Ramos (cell line): ENCODE data around the gene GAL3ST2.

Experiments used
- in situ Hi-C: fragments of 300-500 bp; cut with MboI; formaldehyde crosslinking; loops from one replicate; pipeline ENCODE4 v1.14.3; 2022; ENCODE audit warnings: low sequenced_read_pairs; ENCODE audit not compliant: unreplicated experiment

Gene GAL3ST2

GRCh38 chr2:241764275-241765241 is 12.1 kb upstream of the GAL3ST2 start:
- in situ Hi-C loops: no loop called here

DNA sequence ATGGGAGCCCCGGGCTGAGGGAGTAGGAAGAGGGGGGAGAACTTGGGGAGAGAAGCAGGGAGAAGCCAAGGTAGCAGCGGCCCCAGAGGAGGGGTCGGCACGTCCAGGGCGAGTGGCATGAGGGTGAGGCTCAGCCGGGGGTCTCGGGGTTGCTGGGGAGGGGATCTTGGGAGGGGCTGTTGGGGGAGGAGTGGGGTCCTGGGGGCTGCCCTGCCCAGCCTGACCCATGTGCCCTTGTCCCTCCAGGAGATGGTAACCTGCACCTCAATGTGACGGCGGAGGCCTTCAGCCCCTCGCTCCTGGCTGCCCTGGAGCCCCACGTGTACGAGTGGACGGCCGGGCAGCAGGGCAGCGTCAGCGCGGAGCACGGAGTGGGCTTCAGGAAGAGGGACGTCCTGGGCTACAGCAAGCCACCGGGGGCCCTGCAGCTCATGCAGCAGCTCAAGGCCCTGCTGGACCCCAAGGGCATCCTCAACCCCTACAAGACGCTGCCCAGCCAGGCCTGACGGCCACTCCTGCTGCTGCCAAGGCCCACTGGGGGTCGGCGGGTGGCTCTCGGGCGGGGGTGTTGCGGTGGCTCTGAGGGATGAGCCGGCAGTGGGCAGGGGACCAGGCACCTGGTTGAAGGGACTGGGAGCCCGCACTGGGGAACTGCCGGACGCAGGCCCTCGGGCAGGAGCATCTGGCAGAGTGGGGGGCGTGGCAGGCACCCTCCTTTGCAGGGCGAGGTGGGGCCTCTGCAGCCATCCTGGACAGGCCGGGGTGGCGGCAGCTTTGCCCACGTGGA is 9.0 kb upstream of the GAL3ST2 start:
- in situ Hi-C loops: no loop called here

GRCh38 chr2:241768251-241768711 is 8.3 kb upstream of the GAL3ST2 start:
- in situ Hi-C loops: no loop called here

GRCh38 chr2:241768850-241769249 is 7.8 kb upstream of the GAL3ST2 start:
- in situ Hi-C loops: no loop called here

- in situ Hi-C loops: no loop called here
Measured at GRCh38 chr2:241769819-241770184, 6.8 kb upstream of the GAL3ST2 start.

DNA sequence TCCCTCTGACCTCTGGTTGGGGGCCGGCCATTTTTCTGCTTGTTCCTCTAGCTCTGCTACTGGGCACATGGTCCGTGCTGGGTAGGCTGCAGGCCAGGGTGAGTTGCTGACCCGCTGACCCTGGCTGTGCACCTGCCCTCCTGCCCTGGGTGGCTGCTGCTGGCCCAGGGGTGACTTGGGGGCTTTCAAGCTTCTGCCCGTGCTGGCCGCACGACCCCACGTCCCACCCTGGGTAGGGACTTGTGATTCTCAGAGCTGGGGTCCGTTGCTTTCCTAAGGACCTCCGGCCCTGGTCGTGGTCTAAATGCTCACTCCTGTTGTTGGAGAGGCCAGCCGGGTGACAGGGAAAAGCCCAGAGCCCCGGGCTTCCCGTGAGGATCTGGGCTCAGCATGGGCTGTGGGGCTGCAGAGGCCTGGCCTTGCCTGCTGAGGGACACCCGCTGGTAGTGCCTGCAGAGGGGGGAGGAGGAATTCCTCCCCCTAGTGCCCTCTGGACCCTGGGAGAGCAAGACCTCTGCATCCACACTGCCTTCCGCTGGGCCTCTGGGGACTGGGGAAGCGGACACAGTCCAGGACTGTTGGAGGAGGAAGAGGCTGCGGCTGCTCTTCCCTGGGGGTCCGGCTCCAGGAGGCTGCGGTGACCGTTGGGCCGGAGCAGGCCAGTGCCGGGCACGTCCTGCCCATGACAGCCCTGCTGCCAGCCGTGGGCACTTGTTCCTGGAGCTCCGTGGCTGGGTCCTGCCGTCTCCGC is 6.3 kb upstream of the GAL3ST2 start:
- in situ Hi-C loops: no loop called here

DNA sequence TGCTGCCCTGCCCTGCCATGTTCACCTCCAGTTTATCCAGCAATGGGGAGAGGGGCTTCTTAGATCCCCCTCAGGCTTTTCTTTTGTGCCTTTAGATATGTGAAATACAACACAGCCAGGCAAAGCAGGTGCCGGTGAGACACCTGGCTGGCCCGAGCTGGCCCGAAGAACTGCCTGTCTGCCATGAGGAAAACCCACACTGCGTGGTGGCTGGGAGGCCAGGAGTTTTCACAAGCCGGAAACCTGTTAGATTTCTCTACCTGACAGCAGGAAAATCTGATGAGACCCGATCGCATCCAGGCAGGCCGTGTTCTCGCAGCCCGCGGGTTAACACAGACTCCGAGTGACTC is 5.7 kb upstream of the GAL3ST2 start:
- in situ Hi-C loops: no loop called here

DNA sequence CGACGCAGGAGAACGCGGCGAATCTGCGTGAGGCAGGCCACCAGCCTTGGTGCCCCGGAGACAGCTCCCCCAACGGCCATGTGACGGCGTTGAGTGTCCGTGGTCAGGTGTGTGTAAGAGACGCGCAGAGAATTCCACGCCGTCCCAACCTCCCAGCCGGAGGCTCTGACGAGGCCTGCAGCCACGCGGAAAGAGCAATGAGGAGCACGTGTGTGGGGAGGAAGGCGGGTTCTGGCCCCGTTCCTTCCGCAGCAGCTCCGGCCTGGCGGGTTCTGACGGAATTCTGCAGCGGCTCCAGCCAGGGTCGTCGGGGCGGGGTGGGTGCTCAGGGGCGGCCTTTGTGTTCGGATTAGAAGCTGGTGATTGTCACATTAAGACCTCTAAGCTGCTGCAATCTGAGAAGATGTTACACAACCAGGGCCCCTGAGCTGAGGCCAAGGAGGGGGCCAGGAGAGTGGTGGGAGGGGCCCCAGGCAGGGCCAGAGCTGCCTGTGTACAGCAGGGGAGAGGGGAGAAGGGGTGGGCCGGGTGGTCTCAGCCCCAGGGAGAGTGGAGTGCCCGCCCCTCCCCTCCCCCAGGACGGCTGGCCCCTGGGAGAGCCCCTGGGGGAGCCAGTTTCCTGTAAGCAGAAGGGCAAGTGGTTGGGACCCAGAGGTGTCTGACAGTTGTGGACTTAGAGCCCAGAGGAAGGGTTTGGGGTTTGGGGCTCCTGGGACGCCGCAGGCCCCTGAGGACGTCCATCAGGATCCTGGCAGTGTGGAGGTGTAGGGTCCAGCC is 5.1 kb upstream of the GAL3ST2 start:
- in situ Hi-C loops: no loop called here

- in situ Hi-C loops: no loop called here
Measured at GRCh38 chr2:241772063-241772499, 4.5 kb upstream of the GAL3ST2 start.

DNA sequence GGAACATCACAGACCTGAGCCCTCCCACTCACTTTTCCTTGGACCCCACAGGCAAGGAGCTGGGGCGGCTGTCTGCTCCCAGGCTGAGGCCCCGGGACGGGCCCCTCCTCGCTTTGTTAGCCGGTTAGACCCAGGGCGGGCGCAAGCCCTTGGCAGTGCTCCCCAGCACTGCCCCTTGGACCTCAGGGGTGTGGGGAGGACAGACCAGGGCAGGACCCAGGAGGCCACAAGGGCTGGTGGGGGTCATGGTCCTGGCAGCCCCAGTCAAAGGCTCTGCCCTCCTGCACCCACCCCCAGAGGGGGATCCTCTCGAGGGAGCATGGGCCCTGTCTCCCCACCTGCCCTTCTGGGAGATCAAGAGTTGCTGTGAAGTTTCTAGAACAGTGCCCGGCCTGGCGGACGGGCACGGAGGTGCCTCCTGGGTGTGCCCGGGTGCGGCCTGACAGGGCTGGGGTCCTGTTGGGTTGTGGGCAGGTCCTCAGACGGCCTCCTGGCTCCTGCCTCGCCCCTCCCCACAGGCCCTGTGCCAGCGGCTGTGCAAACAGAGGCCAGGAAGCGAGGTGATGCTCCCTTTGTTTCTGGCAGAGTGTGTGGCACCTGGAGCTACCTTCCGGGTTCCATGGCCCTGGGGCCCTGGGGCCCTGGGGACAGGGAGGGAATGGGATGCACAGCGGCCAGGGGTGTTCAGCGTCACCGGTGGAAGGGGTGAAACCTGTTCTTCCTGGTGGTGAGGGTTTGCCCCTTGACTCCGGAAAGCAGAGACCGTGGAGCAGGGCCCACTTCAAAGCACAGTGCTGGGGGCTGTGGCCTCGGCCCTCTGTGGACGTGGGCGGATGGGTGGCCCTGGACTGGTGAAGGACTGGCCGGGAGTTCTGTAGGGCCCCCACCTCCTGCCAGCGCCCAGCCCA is 2.9 kb upstream of the GAL3ST2 start:
- in situ Hi-C loops: no loop called here

GRCh38 chr2:241774419-241775222 is 2.0 kb upstream of the GAL3ST2 start:
- in situ Hi-C loops: no loop called here

DNA sequence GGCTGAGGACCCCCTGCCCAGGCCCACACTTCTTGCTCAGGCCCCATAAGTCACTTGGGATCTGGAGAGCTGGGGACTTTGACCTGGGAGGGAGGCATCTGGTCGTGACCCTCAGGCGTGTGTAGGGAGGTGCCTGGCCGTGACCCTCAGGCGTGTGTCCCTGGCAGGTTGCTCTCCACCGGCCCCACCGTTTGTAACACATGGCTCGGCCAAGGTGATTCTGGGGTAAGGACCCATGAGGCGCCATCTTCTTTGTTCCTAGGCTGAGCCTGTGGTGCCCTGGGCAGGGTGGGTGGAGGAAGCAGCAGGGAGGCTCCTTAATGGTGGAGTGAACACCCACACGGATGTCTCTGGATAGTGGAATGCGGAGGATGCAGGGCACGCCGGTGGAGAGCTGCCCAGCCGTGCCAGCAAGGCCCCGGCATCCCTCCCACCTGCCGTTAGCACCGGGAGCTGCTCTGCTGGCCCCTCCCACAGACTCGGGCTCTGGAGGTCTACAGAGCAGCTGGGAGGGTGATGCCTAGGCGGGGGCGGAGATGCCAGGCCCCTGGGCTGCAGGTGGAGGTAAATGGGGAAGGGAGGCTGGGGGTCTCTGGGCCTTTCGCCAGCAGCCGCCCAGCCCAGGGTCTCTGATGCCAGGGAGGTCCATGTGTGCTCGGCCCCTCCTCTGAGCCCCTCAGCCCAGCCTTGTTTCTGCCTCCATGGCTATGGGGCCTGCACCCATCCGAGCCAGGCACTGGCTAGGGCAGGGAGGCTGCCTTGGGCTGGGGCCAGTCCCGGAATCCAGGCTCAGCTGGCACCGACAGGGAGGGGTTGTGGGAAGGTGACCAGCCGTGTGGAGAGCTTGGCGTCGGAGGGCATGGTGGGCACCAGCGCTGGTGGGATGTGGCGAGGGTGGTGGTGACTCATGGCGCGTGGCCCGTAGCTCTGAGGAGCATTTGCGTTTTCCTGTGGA is 1.1 kb upstream of the GAL3ST2 start:
- in situ Hi-C loops: no loop called here

DNA sequence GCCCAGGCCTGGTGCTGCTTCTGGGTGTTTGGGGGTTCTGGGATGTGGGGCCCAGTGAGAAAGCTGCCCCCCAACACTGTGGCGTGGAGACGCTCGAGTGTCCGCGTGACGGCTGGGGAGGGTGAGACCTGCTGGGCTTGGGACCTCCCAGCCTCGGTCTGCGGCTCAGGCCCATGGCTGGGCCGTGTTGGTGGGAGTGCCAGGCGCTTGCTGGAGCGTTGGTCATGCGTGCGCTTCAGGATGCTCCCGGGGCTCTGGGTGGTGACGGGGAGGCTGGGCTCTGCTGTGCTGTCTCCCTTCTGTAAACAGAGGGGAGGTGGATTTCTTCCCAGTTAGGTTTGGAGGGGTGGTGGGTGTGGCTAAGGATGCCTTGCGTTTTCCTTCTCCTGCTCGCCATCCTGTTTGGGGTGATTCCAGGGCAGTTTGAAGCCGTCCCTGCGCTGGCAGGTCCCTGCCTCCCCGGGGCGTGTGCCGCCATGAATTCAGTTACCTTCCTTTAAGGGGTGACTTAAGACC is 606 bp downstream of the GAL3ST2 start:
- in situ Hi-C loops: no loop called here

DNA sequence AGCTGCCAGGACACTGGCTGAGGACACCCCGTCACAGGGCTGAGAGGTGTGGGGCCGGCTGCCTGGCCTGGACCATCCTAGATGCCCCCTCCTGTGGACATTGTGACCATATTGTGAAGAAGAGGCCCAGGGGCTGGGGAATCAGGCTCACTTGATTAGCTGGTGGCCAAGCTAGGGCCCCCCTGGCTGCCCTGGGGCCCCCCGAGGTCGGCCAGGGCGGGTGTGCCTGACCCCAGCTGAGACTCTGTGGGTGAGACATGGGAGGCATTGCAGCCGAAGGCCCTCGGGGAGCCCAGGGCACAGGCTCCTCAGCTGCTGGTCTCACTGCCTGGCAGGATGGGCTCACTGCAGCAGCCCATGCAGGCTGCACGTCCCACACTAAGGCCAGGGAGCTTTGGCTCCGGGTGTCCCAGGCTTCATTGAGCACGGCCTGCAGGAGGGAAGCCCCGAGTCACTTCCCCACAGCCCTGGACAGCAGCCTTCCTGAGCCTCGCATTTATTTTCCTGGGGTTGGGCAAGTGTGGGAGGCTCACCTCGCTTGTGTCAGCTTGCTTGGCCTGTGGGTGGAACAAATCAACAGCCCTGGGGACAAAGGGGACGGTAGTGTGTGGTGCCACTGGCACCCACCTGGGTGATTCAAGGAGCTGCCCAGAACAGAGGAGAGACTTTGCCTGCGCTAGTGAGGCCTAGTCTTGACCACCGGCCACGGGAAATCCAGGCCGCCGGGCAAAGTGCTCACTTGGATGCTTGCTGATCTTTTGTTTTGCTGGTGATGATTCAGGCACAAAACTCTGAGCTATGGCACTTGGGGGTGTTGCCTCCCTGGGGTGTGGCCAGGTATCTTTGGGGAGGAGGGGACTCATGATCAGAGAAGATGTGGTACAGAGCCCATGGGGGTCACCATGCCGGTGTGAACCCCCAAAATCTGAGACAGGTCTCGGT is 1.3 kb downstream of the GAL3ST2 start:
- in situ Hi-C loops: no loop called here

DNA sequence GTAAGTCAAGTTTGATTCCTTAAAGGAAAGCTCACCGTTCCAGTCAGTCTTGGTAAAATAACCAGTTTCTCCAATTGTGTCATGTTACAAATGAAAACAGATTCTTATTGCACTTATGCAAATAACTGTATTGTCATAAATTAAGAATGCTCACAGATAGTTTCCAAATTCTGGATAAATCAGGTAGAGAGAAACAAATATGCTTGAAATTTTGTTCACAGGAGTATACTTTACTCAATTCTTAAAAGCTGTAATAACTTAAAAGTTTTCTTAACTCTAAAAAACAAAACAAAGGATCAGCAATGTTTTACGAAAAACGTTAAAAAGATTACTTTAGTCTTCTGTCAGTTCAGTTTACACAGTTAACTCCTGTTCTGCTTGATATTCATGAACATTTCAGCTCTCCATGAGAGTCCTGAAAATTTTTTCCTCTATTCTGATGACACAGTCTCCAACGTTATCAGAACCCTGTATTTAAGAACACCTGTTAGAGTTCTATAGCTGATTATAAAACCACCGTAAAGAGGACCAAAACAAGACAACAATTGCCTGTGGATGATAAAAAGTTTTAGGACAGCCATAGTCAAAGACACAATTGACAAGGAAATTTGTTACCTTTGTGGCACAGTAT is 4.4 kb downstream of the GAL3ST2 start:
- in situ Hi-C loops: no loop called here
